SK-N-SH (cell line): Measurements from ENCODE around the gene C1orf159.

Source experiments
- EP300 ChIP-seq, 2 experiments: IDR thresholded peaks; 2 replicates each; pipeline versions ENCODE4 v1.4.0 to v1.6.1; 2012; ENCODE audit warnings: borderline replicate concordance in 1 of 2, low read depth in 1 of 2, low read length in 1 of 2
- JUND ChIP-seq: IDR thresholded peaks from 2 replicates; pipeline ENCODE4 v1.4.0; 2012
- MEF2A ChIP-seq: IDR thresholded peaks from 2 replicates; pipeline ENCODE4 v1.4.0; 2012; ENCODE audit warnings: low read depth, borderline replicate concordance
- NRF1 ChIP-seq: IDR thresholded peaks from 2 replicates; pipeline ENCODE4 v1.6.1; 2012; ENCODE audit warnings: low read depth, mild to moderate bottlenecking, low read length
- POLR2AphosphoS5 ChIP-seq: IDR thresholded peaks from 2 replicates; pipeline ENCODE4 v1.6.1; 2012; ENCODE audit warnings: low read depth, low read length
- RFX5 ChIP-seq: IDR thresholded peaks from 2 replicates; pipeline ENCODE4 v1.6.1; 2012; ENCODE audit warnings: mild to moderate bottlenecking, improper control_type of control experiment, low read length
- SIN3A ChIP-seq: IDR thresholded peaks from 2 replicates; pipeline ENCODE4 v1.6.1; 2012; ENCODE audit warnings: low read depth, mild to moderate bottlenecking, low read length, moderate library complexity, borderline replicate concordance
- TAF1 ChIP-seq: IDR thresholded peaks from 2 replicates; pipeline ENCODE4 v1.6.1; 2012; ENCODE audit warnings: low read depth, mild to moderate bottlenecking, low read length, moderate library complexity, borderline replicate concordance
- TEAD4 ChIP-seq: IDR thresholded peaks from 2 replicates; pipeline ENCODE4 v1.4.0; 2012; ENCODE audit warnings: mild to moderate bottlenecking, borderline replicate concordance; ENCODE audit not compliant: insufficient read depth
- USF1 ChIP-seq: IDR thresholded peaks from 2 replicates; pipeline ENCODE4 v1.4.0; 2012; ENCODE audit warnings: low read depth, borderline replicate concordance
- YY1 ChIP-seq: IDR thresholded peaks from 2 replicates; pipeline ENCODE4 v1.4.0; 2012; ENCODE audit warnings: low read depth, mild to moderate bottlenecking
- ZBTB33 ChIP-seq: IDR thresholded peaks from 2 replicates; pipeline ENCODE4 v1.4.0; 2012; ENCODE audit warnings: low read depth, borderline replicate concordance
- TF ChIP-seq, protein P1 (sequence below): fragments of 200-600 bp; sonication (generic); IDR thresholded peaks from 2 replicates; pipeline ENCODE4 v1.6.1; 2017; ENCODE audit warnings: antibody characterized with exemption, mild to moderate bottlenecking, moderate library complexity

GRCh38 chr1:1034439-1034781 lies 81.5 kb downstream of the C1orf159 start:
- TF ChIP-seq YY1, result no peak
- TF ChIP-seq, protein P1, sequence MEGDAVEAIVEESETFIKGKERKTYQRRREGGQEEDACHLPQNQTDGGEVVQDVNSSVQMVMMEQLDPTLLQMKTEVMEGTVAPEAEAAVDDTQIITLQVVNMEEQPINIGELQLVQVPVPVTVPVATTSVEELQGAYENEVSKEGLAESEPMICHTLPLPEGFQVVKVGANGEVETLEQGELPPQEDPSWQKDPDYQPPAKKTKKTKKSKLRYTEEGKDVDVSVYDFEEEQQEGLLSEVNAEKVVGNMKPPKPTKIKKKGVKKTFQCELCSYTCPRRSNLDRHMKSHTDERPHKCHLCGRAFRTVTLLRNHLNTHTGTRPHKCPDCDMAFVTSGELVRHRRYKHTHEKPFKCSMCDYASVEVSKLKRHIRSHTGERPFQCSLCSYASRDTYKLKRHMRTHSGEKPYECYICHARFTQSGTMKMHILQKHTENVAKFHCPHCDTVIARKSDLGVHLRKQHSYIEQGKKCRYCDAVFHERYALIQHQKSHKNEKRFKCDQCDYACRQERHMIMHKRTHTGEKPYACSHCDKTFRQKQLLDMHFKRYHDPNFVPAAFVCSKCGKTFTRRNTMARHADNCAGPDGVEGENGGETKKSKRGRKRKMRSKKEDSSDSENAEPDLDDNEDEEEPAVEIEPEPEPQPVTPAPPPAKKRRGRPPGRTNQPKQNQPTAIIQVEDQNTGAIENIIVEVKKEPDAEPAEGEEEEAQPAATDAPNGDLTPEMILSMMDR, result no peak
- no peak for TF ChIP-seq EP300 (IDR thresholded peaks at IDR 0.05; ENCODE audit: borderline replicate concordance in 1 of 2, low read depth in 1 of 2, low read length in 1 of 2)
- no peak for TF ChIP-seq USF1
- TF ChIP-seq MEF2A, result no peak
- TF ChIP-seq TAF1, result no peak
- TF ChIP-seq POLR2AphosphoS5, result no peak
- no peak for TF ChIP-seq SIN3A
- no peak for TF ChIP-seq NRF1
- no peak for TF ChIP-seq ZBTB33
- no peak for TF ChIP-seq TEAD4
- no peak for TF ChIP-seq RFX5
- no peak for TF ChIP-seq JUND
